M059J (cell line): ENCODE data around the gene ARFRP1. TPM values are rescaled to one million over a fixed set of nuclear protein-coding genes. Genes with fewer than 3 reads are reported as not detected.

Source experiments
- DNase-seq: peaks from one replicate; pipeline ENCODE4 v3.0.0-alpha.2; 2012; ENCODE audit warnings: low read depth
- total RNA-seq: library from RNA; depleted of rRNA; stranded (reverse); fragments of >200 nt; shearing (Covaris generic); gene quantifications from 2 replicates; pipeline ENCODE4 v1.2.3, GENCODE V29; 2014

ARFRP1 gene
- total RNA-seq, 1 experiment from 2014 or later, result 56.3 TPM

- no peak for DNase-seq
Observed at GRCh38 chr20:63743210-63743970, 35.6 kb upstream of the ARFRP1 start.

GRCh38 chr20:63742381-63743024 lies 34.7 kb upstream of the ARFRP1 start:
- DNase-seq, result no peak

GRCh38 chr20:63741676-63742380 lies 34.1 kb upstream of the ARFRP1 start:
- DNase-seq, result no peak

GRCh38 chr20:63741354-63741675 lies 33.5 kb upstream of the ARFRP1 start:
- no peak for DNase-seq

- peak; percentile 93 for DNase-seq
Observed at GRCh38 chr20:63740627-63741353, 33.0 kb upstream of the ARFRP1 start.

GRCh38 chr20:63740070-63740626 lies 32.4 kb upstream of the ARFRP1 start:
- DNase-seq, result peak; percentile 50

- peak; percentile 75 for DNase-seq
Observed at GRCh38 chr20:63739130-63740069, 31.6 kb upstream of the ARFRP1 start, which contains the start of gene SLC2A4RG. Gene SLC2A4RG, plus strand, starts transcription at chr20:63739776. Its CDS starts 137 bp downstream, at chr20:63739913.

- DNase-seq, result no peak
Observed at GRCh38 chr20:63738687-63739129, 30.9 kb upstream of the ARFRP1 start.

GRCh38 chr20:63737945-63738686 lies 30.3 kb upstream of the ARFRP1 start:
- no peak for DNase-seq

- DNase-seq, result no peak
Observed at GRCh38 chr20:63737695-63737944, 29.8 kb upstream of the ARFRP1 start.

- no peak for DNase-seq
Observed at GRCh38 chr20:63736893-63737694, 29.3 kb upstream of the ARFRP1 start.

- DNase-seq, result no peak
Observed at GRCh38 chr20:63735859-63736718, 28.3 kb upstream of the ARFRP1 start, which contains the start of gene LIME1. Gene LIME1, plus strand, starts transcription at chr20:63736664. Its CDS starts 886 bp downstream, at chr20:63737550.

GRCh38 chr20:63734946-63735858 lies 27.4 kb upstream of the ARFRP1 start:
- no peak for DNase-seq

GRCh38 chr20:63734111-63734945 lies 26.6 kb upstream of the ARFRP1 start:
- no peak for DNase-seq

- no peak for DNase-seq
Observed at GRCh38 chr20:63733579-63734081, 25.9 kb upstream of the ARFRP1 start.

GRCh38 chr20:63733117-63733516 lies 25.3 kb upstream of the ARFRP1 start:
- DNase-seq, result no peak
